ENCODE results near the gene UMAD1. TPM values are rescaled to one million over a fixed set of nuclear protein-coding genes. Genes with fewer than 3 reads are reported as not detected.
"Not testable (repeated sequence)": the region's sequence is repeated elsewhere in the genome, so short reads cannot be mapped to it uniquely, and the experiment has no call there.

Gene UMAD1
- total RNA-seq, 1 experiment from 2014 or later = 9.3 TPM

DNA sequence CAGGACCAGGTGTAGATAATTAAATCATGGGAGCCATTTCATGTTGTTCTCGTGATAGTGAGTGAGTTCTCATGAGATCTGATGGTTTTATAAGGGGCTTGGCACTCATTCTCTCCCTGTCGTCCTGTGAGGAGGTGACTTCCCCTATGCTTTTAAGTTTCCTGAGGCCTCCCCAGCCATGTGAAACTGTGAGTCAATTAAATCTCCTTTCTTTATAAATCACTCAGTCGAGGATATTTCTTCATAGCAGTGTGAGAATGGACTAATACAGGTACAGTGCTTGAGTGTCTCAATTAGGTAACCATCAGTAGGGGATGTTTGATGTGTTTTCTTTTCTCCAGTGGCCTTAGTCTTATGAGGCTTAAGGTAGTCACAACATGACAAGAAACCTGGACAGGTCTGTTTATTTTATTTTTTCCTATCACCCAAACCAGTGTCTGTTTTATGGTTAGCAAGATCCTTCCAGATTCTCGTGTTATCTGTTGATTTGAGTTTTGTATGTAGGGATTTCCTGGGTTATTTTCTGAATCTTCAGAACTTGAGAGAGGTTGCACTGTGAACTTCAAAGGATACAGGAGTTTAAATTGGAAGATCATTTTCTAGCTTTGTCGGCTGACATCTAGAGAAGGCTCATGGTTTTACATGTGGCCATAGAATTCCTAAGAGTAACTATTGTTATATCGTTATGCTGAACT, 32.1 kb downstream of the UMAD1 start:
- Histone ChIP-seq H3K4me3 (no peak overlapping the region), H3K36me3 (no peaks in the 10 kb centered on the region), H3K9me3 (no peaks in the 10 kb centered on the region), H3K27me3 (no peaks in the 10 kb centered on the region)
- DNase-seq = no peak

GRCh38 chr7:7673240-7673550, 32.6 kb downstream of the UMAD1 start:
- no peak overlapping the region for H3K4me3 ChIP-seq
- no peaks in the 10 kb centered on the region for H3K27me3 ChIP-seq
- DNase-seq = no peak
- H3K36me3 ChIP-seq = no peaks in the 10 kb centered on the region
- no peaks in the 10 kb centered on the region for H3K9me3 ChIP-seq

DNA sequence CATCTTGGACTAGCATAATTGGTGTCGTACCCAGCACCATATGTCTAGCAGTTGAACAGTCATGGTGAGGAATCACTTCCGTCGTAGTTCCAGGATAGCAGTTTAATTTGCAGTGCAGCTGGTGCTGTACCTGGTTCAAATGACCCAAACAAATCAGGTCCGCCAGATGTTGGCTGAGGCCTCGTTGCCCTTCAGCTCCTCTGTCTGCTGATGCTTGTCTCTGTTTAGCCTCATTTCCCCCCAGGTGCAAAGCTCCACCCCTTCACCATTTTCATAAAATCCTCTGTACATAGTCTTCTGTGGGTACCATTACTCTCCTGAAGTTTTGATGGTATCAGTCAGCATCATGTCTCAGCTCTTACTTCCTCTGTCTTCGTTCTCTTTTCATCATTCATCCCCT, 35.1 kb downstream of the UMAD1 start:
- H3K4me3 ChIP-seq = no peak overlapping the region
- no peaks in the 10 kb centered on the region for H3K27me3 ChIP-seq
- H3K36me3 ChIP-seq = no peaks in the 10 kb centered on the region
- DNase-seq = no peak
- H3K9me3 ChIP-seq = no peaks in the 10 kb centered on the region

DNA sequence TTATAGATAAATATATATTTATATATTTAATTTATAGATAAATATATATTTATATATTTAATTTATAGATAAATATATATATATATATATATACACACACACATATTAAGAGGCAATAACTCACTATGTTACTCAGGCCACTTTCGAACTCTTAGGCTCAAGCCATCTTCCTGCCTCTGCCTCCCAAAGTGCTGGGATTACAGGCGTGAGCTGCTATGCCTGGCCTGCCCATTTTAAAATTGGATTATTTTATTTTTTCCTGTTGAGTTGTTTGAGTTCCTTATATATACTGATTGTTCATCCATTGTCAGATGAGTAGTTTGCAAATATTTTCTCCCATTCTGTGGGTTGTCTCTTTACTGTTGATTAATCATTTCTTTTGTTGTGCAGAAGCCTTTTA, 39.1 kb downstream of the UMAD1 start:
- not testable (repeated sequence) for H3K27me3 ChIP-seq, H3K36me3 ChIP-seq, DNase-seq, H3K9me3 ChIP-seq, H3K4me3 ChIP-seq

DNA sequence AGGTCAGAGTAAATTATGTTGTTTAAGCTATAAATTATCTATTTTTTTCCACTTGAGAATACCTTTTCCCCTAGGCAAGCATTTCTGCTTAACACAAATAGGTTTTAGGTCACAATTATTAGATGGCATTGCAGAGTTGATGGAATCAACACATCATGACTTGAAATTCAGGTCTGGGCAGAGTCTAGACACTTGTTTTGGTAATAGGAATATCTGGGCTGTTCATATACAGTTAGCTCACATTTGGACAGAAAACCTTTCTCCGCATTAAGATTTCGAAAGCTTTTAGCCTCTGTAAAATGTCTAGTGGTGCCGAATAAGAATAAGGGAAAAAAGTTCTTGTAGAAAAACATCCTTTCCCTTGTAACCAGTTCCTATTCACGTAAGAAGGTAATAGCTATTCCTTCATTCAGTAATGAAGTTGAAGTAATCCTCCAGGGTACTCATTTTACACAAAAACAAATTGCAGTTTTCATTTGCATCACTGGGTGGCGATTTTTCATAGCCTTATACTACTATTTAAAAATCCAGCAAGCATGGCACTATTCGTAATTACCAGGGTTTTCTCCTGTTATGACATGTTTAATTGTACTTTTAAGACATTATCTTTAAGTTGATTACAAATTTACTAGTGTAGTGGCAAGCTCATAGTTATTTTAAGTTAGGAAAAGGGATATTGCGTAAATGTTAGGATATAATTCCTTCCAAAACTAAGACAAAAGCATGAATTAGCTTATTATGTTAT, 40.8 kb downstream of the UMAD1 start:
- Histone ChIP-seq H3K9me3 (no peaks in the 10 kb centered on the region), H3K27me3 (no peaks in the 10 kb centered on the region), H3K4me3 (no peak overlapping the region), H3K36me3 (no peaks in the 10 kb centered on the region)
- no peak for DNase-seq

- Histone ChIP-seq H3K27me3 (no peaks in the 10 kb centered on the region), H3K9me3 (no peaks in the 10 kb centered on the region), H3K4me3 (no peak overlapping the region), H3K36me3 (no peaks in the 10 kb centered on the region)
- DNase-seq = no peak
Measured at GRCh38 chr7:7681936-7682329, 41.4 kb downstream of the UMAD1 start.

- Histone ChIP-seq H3K4me3 (no peak overlapping the region), H3K36me3 (no peaks in the 10 kb centered on the region), H3K9me3 (no peaks in the 10 kb centered on the region), H3K27me3 (no peaks in the 10 kb centered on the region)
- DNase-seq = no peak
Measured at GRCh38 chr7:7682861-7683260, 42.3 kb downstream of the UMAD1 start.

GRCh38 chr7:7686811-7687508, 46.4 kb downstream of the UMAD1 start:
- H3K9me3 ChIP-seq = no peaks in the 10 kb centered on the region
- no peak for DNase-seq
- no peak overlapping the region for H3K4me3 ChIP-seq
- no peaks in the 10 kb centered on the region for H3K27me3 ChIP-seq
- H3K36me3 ChIP-seq = no peaks in the 10 kb centered on the region

DNA sequence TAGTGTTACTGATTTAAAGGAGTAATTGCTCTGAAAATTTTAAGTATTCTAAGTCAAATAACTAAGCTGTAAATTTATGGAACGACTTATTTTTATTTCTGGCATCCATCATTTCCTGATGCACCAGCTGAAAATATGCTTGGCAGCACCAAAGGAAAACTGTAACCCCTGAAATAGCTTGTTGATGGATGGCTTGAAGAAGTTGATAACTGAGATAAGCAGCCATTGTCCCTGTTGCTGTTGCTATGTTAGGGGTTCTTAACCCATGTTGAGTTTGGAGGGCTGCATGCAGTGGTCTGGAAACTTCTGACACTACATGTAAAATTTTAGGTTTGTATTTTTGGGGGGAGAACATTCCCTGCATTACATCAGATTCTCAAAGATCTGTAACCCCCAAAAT, 47.2 kb downstream of the UMAD1 start:
- H3K36me3 ChIP-seq = no peaks in the 10 kb centered on the region
- no peak for DNase-seq
- no peaks in the 10 kb centered on the region for H3K9me3 ChIP-seq
- no peak overlapping the region for H3K4me3 ChIP-seq
- H3K27me3 ChIP-seq = no peaks in the 10 kb centered on the region

DNA sequence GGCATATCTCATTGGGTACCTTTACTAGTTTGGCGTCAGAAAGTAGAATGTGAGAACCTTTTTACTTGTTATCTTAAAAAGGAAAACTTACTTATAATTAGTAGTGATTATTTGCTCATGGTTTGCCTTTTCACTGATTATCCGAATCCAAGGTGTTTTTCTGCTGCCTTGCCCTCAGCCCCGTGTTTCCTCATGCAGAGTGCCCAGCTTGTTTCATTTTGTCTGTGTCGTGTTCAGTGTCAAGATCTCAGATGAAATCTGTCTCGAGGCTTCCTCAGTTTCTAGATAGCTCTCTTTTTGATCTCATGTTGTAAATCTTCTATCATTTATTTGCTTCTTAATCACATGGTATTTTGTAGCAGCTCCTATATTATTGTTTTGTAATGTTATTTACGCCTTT, 47.8 kb downstream of the UMAD1 start:
- Histone ChIP-seq H3K4me3 (no peak overlapping the region), H3K36me3 (no peaks in the 10 kb centered on the region), H3K27me3 (no peaks in the 10 kb centered on the region), H3K9me3 (no peaks in the 10 kb centered on the region)
- no peak for DNase-seq

DNA sequence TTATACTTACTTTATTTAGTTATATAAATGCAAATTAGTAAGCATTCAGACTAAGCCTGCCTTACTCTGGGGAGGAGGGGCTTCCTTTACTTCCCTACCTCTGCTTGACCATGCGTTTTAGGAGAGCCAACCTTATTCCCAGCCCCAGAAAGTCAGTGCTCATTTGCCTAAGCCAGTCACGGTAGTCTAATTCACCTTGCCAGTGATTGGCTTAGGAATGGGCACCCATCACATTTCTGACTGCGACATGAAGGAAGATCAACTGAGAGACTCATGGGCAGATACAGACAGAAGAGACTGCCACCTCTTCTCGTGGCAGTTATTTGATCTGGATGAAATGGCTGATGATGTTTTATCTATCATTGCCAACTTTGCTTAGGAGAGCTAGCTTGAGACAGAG, 48.4 kb downstream of the UMAD1 start:
- Histone ChIP-seq H3K27me3 (no peaks in the 10 kb centered on the region), H3K36me3 (no peaks in the 10 kb centered on the region)

DNA sequence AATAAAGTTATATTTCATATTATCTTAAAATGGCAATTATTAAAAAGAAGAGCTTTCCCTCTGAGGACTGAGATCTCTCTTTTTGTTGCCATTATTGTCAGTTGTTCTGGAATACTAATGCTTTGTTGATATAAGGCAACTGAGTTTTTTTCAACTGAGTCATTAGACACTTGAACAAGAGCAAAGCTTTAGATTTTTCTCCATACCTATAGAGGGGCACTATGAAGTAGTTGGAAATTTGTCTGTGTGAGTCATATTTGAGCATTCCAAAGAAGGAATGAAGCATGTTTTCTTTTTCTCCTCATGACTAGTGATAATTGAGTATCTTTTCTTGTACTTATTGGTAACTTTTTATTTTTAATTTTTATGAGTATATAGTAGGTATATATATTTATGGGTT, 53.3 kb downstream of the UMAD1 start:
- Histone ChIP-seq H3K9me3 (no peaks in the 10 kb centered on the region), H3K4me3 (no peak overlapping the region), H3K36me3 (no peaks in the 10 kb centered on the region), H3K27me3 (no peaks in the 10 kb centered on the region)
- DNase-seq = no peak

More for the DNA sequence above, 48.4 kb downstream of the UMAD1 start:
- no peak for DNase-seq
- Histone ChIP-seq H3K4me3 (no peak overlapping the region), H3K9me3 (no peaks in the 10 kb centered on the region)

- Histone ChIP-seq H3K9me3 (no peaks in the 10 kb centered on the region), H3K27me3 (no peaks in the 10 kb centered on the region), H3K4me3 (no peak overlapping the region), H3K36me3 (no peaks in the 10 kb centered on the region)
- DNase-seq = no peak
Measured at GRCh38 chr7:7694542-7694941, 54.0 kb downstream of the UMAD1 start.

- H3K9me3 ChIP-seq = 0 out of 2 replicates have a peak, but pooled peaks cover 3% of the 10 kb centered on the region
- no peaks in the 10 kb centered on the region for H3K27me3 ChIP-seq
- no peak overlapping the region for H3K4me3 ChIP-seq
- DNase-seq = no peak
- no peaks in the 10 kb centered on the region for H3K36me3 ChIP-seq
Measured at GRCh38 chr7:7695111-7695817, 54.7 kb downstream of the UMAD1 start.

- DNase-seq = no peak
- no peaks in the 10 kb centered on the region for H3K36me3 ChIP-seq
- H3K9me3 ChIP-seq = 0 out of 2 replicates have a peak, but pooled peaks cover 3% of the 10 kb centered on the region
- H3K27me3 ChIP-seq = no peaks in the 10 kb centered on the region
- no peak overlapping the region for H3K4me3 ChIP-seq
Measured at GRCh38 chr7:7696458-7697119, 56.0 kb downstream of the UMAD1 start.

DNA sequence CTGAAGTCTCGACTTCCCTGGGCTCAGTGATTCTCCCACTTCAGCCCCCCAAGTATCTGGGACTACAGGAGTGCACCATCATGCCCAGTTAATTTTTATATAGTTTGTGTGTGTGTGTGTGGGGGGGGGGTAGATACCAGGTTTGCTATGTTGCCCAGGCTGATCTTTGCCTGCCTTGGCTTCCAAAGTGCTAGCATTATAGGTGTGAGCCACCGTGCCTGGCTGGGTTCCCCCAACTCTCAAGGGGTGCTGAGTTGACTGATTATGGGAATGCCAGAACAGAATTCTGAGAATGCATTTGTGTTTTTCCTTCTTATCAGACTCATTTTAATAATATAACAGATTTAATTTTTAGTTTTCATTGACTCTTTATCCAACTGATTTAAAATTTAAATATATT, 58.4 kb downstream of the UMAD1 start:
- H3K4me3 ChIP-seq = no peak overlapping the region
- no peaks in the 10 kb centered on the region for H3K27me3 ChIP-seq
- 0 out of 2 replicates have a peak, but pooled peaks cover 3% of the 10 kb centered on the region for H3K9me3 ChIP-seq
- DNase-seq = no peak
- H3K36me3 ChIP-seq = no peaks in the 10 kb centered on the region

- H3K27me3 ChIP-seq = no peaks in the 10 kb centered on the region
- no peak for DNase-seq
Measured at GRCh38 chr7:7699380-7699779, 58.8 kb downstream of the UMAD1 start.

More at GRCh38 chr7:7699380-7699779, 58.8 kb downstream of the UMAD1 start:
- H3K36me3 ChIP-seq = no peaks in the 10 kb centered on the region
- no peak overlapping the region for H3K4me3 ChIP-seq
- 0 out of 2 replicates have a peak, but pooled peaks cover 3% of the 10 kb centered on the region for H3K9me3 ChIP-seq
